ENCODE measurements around the gene TENM3. TPM values are rescaled to one million over a fixed set of nuclear protein-coding genes. Genes with fewer than 3 reads are reported as not detected.

TENM3 gene
- total and polyA plus RNA-seq, 10 of the 15 experiments (the other 5 are each of a cell fraction or from before 2014, with no cell fraction given): 0.01 to 1.7 (median 0.08) TPM; not detected in 2

GRCh38 chr4:182567119-182567518, 323.9 kb downstream of the TENM3 start (continued):
- TF ChIP-seq MTA3 (IDR thresholded peaks at IDR 0.05; ENCODE audit: borderline replicate concordance, low read length) (no peak), FOXK2 (IDR thresholded peaks at IDR 0.05) (no peak), ZNF384 (IDR thresholded peaks at IDR 0.05; ENCODE audit: borderline replicate concordance, low read depth, low read length) (no peak), BACH1 (IDR thresholded peaks at IDR 0.05; ENCODE audit: borderline replicate concordance) (no peak), ZBTB33 (IDR thresholded peaks at IDR 0.05) (no peak), RAD21 (IDR thresholded peaks at IDR 0.05; ENCODE audit: insufficient read depth, low read depth, low read length) (no peak), CBX3 (IDR thresholded peaks at IDR 0.05; ENCODE audit: borderline replicate concordance, low read depth) (no peak)

GRCh38 chr4:182569561-182569960, 326.4 kb downstream of the TENM3 start:
- in situ Hi-C loops (cut with MboI): no loop called here
- no peak for FAIRE-seq
- H3K9ac ChIP-seq (ENCODE audit: control insufficient read depth, insufficient read depth, low read length): no peak overlapping the region
- TF ChIP-seq WRNIP1 (IDR thresholded peaks at IDR 0.05; ENCODE audit: borderline replicate concordance, low read depth, low read length): no peak
- no peak for TF ChIP-seq MTA2 (IDR thresholded peaks at IDR 0.05; ENCODE audit: low read depth)
- no peak for TF ChIP-seq RFX5 (IDR thresholded peaks at IDR 0.05; ENCODE audit: low read depth, low read length)
- TF ChIP-seq ASH2L (IDR thresholded peaks at IDR 0.05; ENCODE audit: borderline replicate concordance, low read depth): no peak
- no peak for TF ChIP-seq FOS (IDR thresholded peaks at IDR 0.05; ENCODE audit: borderline replicate concordance, extremely low read depth, insufficient read length)
- no peak for TF ChIP-seq MYB (IDR thresholded peaks at IDR 0.05; ENCODE audit: borderline replicate concordance, low read depth, low read length)
- no peak for TF ChIP-seq BHLHE40 (IDR thresholded peaks at IDR 0.05; ENCODE audit: borderline replicate concordance in 1 of 2, low read depth in 2 of 2, low read length in 1 of 2)
- TF ChIP-seq PAX5 (IDR thresholded peaks at IDR 0.05; ENCODE audit: borderline replicate concordance, low read depth, low read length): no peak
- no peak for TF ChIP-seq ATF7 (IDR thresholded peaks at IDR 0.05; ENCODE audit: low read depth)
- TF ChIP-seq GABPA (IDR thresholded peaks at IDR 0.05; ENCODE audit: low read depth): no peak
- TF ChIP-seq SUZ12 (IDR thresholded peaks at IDR 0.05; ENCODE audit: unreplicated experiment): no peak
- TF ChIP-seq GATAD2B (conservative IDR thresholded peaks at IDR 0.05; ENCODE audit: low read depth): no peak
- no peak for TF ChIP-seq ZNF217 (IDR thresholded peaks at IDR 0.05)
- no peak for TF ChIP-seq RAD51 (IDR thresholded peaks at IDR 0.05)
- TF ChIP-seq MXI1 (IDR thresholded peaks at IDR 0.05; ENCODE audit: low read depth, low read length): no peak
- no peak for TF ChIP-seq PBX3 (IDR thresholded peaks at IDR 0.05; ENCODE audit: insufficient replicate concordance, low read depth, low read length)
- no peak for TF ChIP-seq RELA (IDR thresholded peaks at IDR 0.05; ENCODE audit: borderline replicate concordance, partially characterized antibody)

More at GRCh38 chr4:182569561-182569960, 326.4 kb downstream of the TENM3 start:
- Histone ChIP-seq H3K27me3 (replicated peaks in 1 of 2; ENCODE audit: control insufficient read depth in 2 of 2, insufficient read depth in 2 of 2, low read length in 1 of 2) (no peaks in the 10 kb centered on the region; a peak in 1 of 4 replicates), H3K36me3 (ENCODE audit: control insufficient read depth in 2 of 2, insufficient read depth in 2 of 2, low read length in 1 of 2) (no peaks in the 10 kb centered on the region), H3K4me2 (ENCODE audit: control insufficient read depth, insufficient read depth) (no peak overlapping the region), H3K9me3 (replicated peaks; ENCODE audit: control insufficient read depth, insufficient read depth, low read length) (no peaks in the 10 kb centered on the region), H3K4me3 (no peak overlapping the region), H3K27ac (ENCODE audit: control insufficient read depth, insufficient read depth) (no peak overlapping the region), H4K20me1 (ENCODE audit: control insufficient read depth, insufficient read depth) (no peaks in the 10 kb centered on the region), H2AFZ (ENCODE audit: control insufficient read depth, low read depth, low read length) (no peak overlapping the region), H3K4me1 (ENCODE audit: control insufficient read depth, insufficient read depth, low read length) (no peaks in the 10 kb centered on the region), H3K79me2 (ENCODE audit: control insufficient read depth, insufficient read depth, low read length) (no peaks in the 10 kb centered on the region)
- CTCF ChIA-PET: no interaction called here
- intact Hi-C loops (cut with micrococcal nuclease; ENCODE audit: unreplicated experiment): no loop called here
- SMC1A ChIA-PET (ENCODE audit: uncharacterized antibody, unreplicated experiment): interaction anchor here (0.6 kb wide), 1 partner anchor 30 kb away, joined by 4 read pairs; no protein-coding TSS in a partner anchor
- no peak for DNase-seq (ENCODE audit: low read depth, low spot score)
- no TSS peak for BruUV-seq (replicated peaks)
- POLR2A ChIA-PET: no interaction called here
- no peak for ATAC-seq
- RAD21 ChIA-PET (ENCODE audit: unreplicated experiment): no interaction called here
- 47% methylated on average over 4 of the region's 4 CpGs for whole genome bisulfite sequencing (ENCODE audit: insufficient coverage, insufficient replicate concordance, low lambda C conversion rate, missing lambda C conversion rate)

Data from GM12878 (cell line).